K562 (cell line): ENCODE measurements around the gene PLXNA2. TPM values are rescaled to one million over a fixed set of nuclear protein-coding genes. Genes with fewer than 3 reads are reported as not detected.

Source experiments
- ATAC-seq: fragments of 200-7000 bp; cut with Tn5 transposase; 3 replicates; pipeline ENCODE4 v1.9.1; 2020; ENCODE audit warnings: moderate library complexity
- BruUV-seq: library from RNA; stranded (reverse); fragments of 400-500 nt; replicated peaks from 2 replicates; lab custom pipeline; 2021; lab: Mats Ljungman, UMichigan
- CTCF ChIA-PET: fragments of 300-600 bp; formaldehyde crosslinking; extraction: SDS; loops from one replicate; lab custom pipeline; 2021; ENCODE audit warnings: low intra/inter-chr PET ratio; lab: Yijun Ruan, JAX
- POLR2A ChIA-PET: fragments of 300-600, 350-650 bp; sonication (Branson Sonifier 250); formaldehyde crosslinking; extraction: SDS; loops from one replicate; lab custom pipeline; 2021; ENCODE audit warnings: antibody characterized with exemption, inconsistent platforms; lab: Yijun Ruan, JAX
- DNase-seq, 4 experiments: peaks; one replicate each; pipeline versions ENCODE4 v3.0.0 to v3.0.0-alpha.2; 2011 to 2018; ENCODE audit warnings: low spot score in 3 of 4, mixed read lengths in 3 of 4; ENCODE audit errors: extremely low read depth in 1 of 4
- FAIRE-seq: peaks from 2 replicates; lab custom pipeline; 2011; peaks lifted over from hg19 to GRCh38; lab: Jason Lieb, UNC
- H2AFZ ChIP-seq: 2 replicates; pipeline ENCODE4 v1.6.0; 2011; ENCODE audit warnings: low read depth, low read length, control low read depth, inconsistent platforms
- H3K27ac ChIP-seq: fragments of 200-600 bp; 3 replicates; pipeline ENCODE4 v1.8.0; 2011; ENCODE audit warnings: low read depth, mild to moderate bottlenecking, control low read depth, inconsistent platforms, low read length, moderate library complexity, mixed read lengths; ENCODE audit errors: extremely low read depth
- H3K27me3 ChIP-seq, 2 experiments: fragments of 300-600 bp in 1 of 2; 2 replicates in 1 of 2; 3 replicates in 1 of 2; pipeline versions ENCODE4 v1.6.0 to v1.8.0; 2011; ENCODE audit warnings: inconsistent platforms in 2 of 2, low read length in 2 of 2, mild to moderate bottlenecking in 1 of 2, mixed read lengths in 1 of 2, moderate library complexity in 1 of 2; ENCODE audit not compliant: control insufficient read depth in 2 of 2, insufficient read depth in 2 of 2
- H3K36me3 ChIP-seq: fragments of 300-600 bp; 3 replicates; pipeline ENCODE4 v1.8.0; 2011; ENCODE audit warnings: mild to moderate bottlenecking, low read length, inconsistent platforms; ENCODE audit not compliant: control insufficient read depth, insufficient read depth
- H3K4me1 ChIP-seq, 2 experiments: fragments of 200-600 bp in 1 of 2; replicated peaks in 1 of 2; 2 replicates in 1 of 2; 3 replicates in 1 of 2; pipeline versions ENCODE4 v1.5.1 to v1.8.0; 2011; ENCODE audit warnings: inconsistent platforms in 2 of 2, low read length in 2 of 2, mild to moderate bottlenecking in 1 of 2, mixed read lengths in 1 of 2, moderate library complexity in 1 of 2; ENCODE audit not compliant: control insufficient read depth in 2 of 2, insufficient read depth in 2 of 2
- H3K4me2 ChIP-seq: 2 replicates; pipeline ENCODE4 v1.6.1; 2011; ENCODE audit warnings: low read length, control low read depth, inconsistent platforms, mixed read lengths; ENCODE audit not compliant: insufficient read depth
- H3K4me3 ChIP-seq: fragments of 200-600 bp; sonication (generic), shearing (Covaris generic); 2 replicates; pipeline ENCODE4 v1.5.1; 2016; ENCODE audit warnings: control low read depth, inconsistent platforms
- H3K79me2 ChIP-seq: fragments of 200-600 bp; 3 replicates; pipeline ENCODE4 v1.8.0; 2011; ENCODE audit warnings: low read length, inconsistent platforms; ENCODE audit not compliant: control insufficient read depth, insufficient read depth
- H3K9ac ChIP-seq, 2 experiments: 2 replicates each; pipeline versions ENCODE4 v1.6.0 to v1.6.1; 2011; ENCODE audit warnings: low read depth in 2 of 2, low read length in 2 of 2, control low read depth in 1 of 2, inconsistent platforms in 1 of 2, mild to moderate bottlenecking in 1 of 2, mixed read lengths in 1 of 2; ENCODE audit not compliant: insufficient read depth in 1 of 2
- H3K9me1 ChIP-seq: one replicate; pipeline ENCODE4 v1.6.0; 2011; ENCODE audit warnings: inconsistent platforms, mild to moderate bottlenecking, low read length, moderate library complexity; ENCODE audit not compliant: control insufficient read depth, insufficient read depth
- H3K9me3 ChIP-seq: replicated peaks from 2 replicates; pipeline ENCODE4 v1.5.1; 2011; ENCODE audit warnings: low read depth, low read length, inconsistent platforms; ENCODE audit not compliant: control insufficient read depth, insufficient read depth
- H4K20me1 ChIP-seq: replicated peaks from 2 replicates; pipeline ENCODE4 v1.6.1; 2011; ENCODE audit warnings: low read length, inconsistent platforms, mixed read lengths; ENCODE audit not compliant: control insufficient read depth, insufficient read depth
- ELF2 ChIP-seq: fragments of 250-450 bp; sonication (Bioruptor Pico); IDR thresholded peaks from 2 replicates; pipeline ENCODE4 v1.5.0; 2021; ENCODE audit warnings: mild to moderate bottlenecking
- GATAD2B ChIP-seq: fragments of 450-650 bp; IDR thresholded peaks from 2 replicates; pipeline ENCODE4 v1.6.1; 2017; ENCODE audit warnings: mild to moderate bottlenecking, borderline replicate concordance
- HMGXB4 ChIP-seq: sonication (generic); formaldehyde crosslinking; IDR thresholded peaks from 2 replicates; pipeline ENCODE4 v1.8.1; 2023; ENCODE audit warnings: mild to moderate bottlenecking, missing genetic modification reagents
- KLF1 ChIP-seq: fragments of 450-650 bp; IDR thresholded peaks from 2 replicates; pipeline ENCODE4 v1.6.1; 2016; ENCODE audit warnings: missing genetic modification characterization, missing compliant biosample characterization
- SP1 ChIP-seq: sonication (generic); formaldehyde crosslinking; IDR thresholded peaks from 2 replicates; pipeline ENCODE4 v1.8.1; 2022; ENCODE audit warnings: mild to moderate bottlenecking, missing genetic modification reagents
- ZNF274 ChIP-seq: IDR thresholded peaks from 2 replicates; pipeline ENCODE4 v1.6.1; 2011; ENCODE audit warnings: low read depth, mild to moderate bottlenecking, low read length, moderate library complexity, borderline replicate concordance
- ZNF282 ChIP-seq: sonication (generic); formaldehyde crosslinking; IDR thresholded peaks from 2 replicates; pipeline ENCODE4 v1.8.1; 2023; ENCODE audit warnings: missing genetic modification reagents
- WGBS: fragments of 100-300 bp; shearing (Covaris generic); methylation state at CpG from one replicate; pipeline ENCODE4 v1.1.6; 2016; ENCODE audit warnings: low coverage, mixed read lengths; ENCODE audit not compliant: insufficient coverage; ENCODE audit errors: missing lambda C conversion rate; 5-methylcytosine and 5-hydroxymethylcytosine counted together
- in situ Hi-C: fragments of 300-500 bp; cut with MboI; formaldehyde crosslinking; loops from 4 replicates; pipeline ENCODE4 v1.15.0; 2018; ENCODE audit warnings: inconsistent platforms, mixed read lengths
- intact Hi-C: fragments of 100-400 bp; cut with micrococcal nuclease; formaldehyde crosslinking; loops from 2 replicates; pipeline ENCODE4 v1.14.2; 2022
- polyA plus RNA-seq, 8 experiments: library from polyadenylated mRNA; depleted of rRNA in 4 of 8; stranded (reverse) in 5 of 8; unstranded in 3 of 8; fragments of >200 nt; fragmentation: Nextera tagmentation in 2 of 8; fragmentation: Illumina TruSeq in 1 of 8; extraction: Ambion mirVana in 2 of 8; extraction: Trizol in 1 of 8; gene quantifications; 2 replicates each; pipeline versions ENCODE4 v1.2.1 to v1.2.3, GENCODE V29; 2011 to 2014; ENCODE audit warnings: inconsistent platforms in 1 of 8, missing spikeins in 1 of 8
- total RNA-seq, 7 experiments: library from RNA; depleted of rRNA in 6 of 7; stranded (reverse); fragments of >200 nt in 6 of 7; fragmentation: Illumina TruSeq in 2 of 7; extraction: Trizol in 2 of 7; gene quantifications; 2 replicates each; pipeline versions ENCODE4 v1.2.1 to v1.2.3, GENCODE V29; 2011 to 2021; ENCODE audit warnings: low replicate concordance in 1 of 7

PLXNA2 gene
- total and polyA plus RNA-seq, 9 of the 15 experiments (the other 6 are each of a cell fraction or from before 2014, with no cell fraction given), result 0.01 to 1.3 (median 0.32) TPM

GRCh38 chr1:208150833-208151458 lies 93.2 kb downstream of the PLXNA2 start:
- no peak overlapping the region for H3K4me3 ChIP-seq
- peaks cover 19 to 26% of the 10 kb centered on the region in 2 experiments; a peak in 4 of 5 replicates for H3K27me3 ChIP-seq
- H3K27ac ChIP-seq, result no peak overlapping the region
- 6% methylated on average over 6 of the region's 6 CpGs for WGBS
- no peaks in the 10 kb centered on the region for H3K79me2 ChIP-seq
- 0 out of 2 replicates have a peak, but pooled peaks cover 7% of the 10 kb centered on the region for H4K20me1 ChIP-seq
- DNase-seq (no peak), FAIRE-seq (no peak), ATAC-seq (no peak)
- no peak overlapping the region for H3K9ac ChIP-seq
- POLR2A ChIA-PET, result interaction anchor here (1.0 to 2.2 kb wide), 6 partner anchors 9 to 71 kb away, joined by 3 to 14 read pairs (median 4); no protein-coding TSS in a partner anchor
- H3K9me1 ChIP-seq, result no peaks in the 10 kb centered on the region
- no peaks in the 10 kb centered on the region for H3K36me3 ChIP-seq
- BruUV-seq, result no TSS peak
- CTCF ChIA-PET, result no interaction called here
- no peak overlapping the region for H3K4me2 ChIP-seq
- in situ Hi-C loops, result no loop called here
- H3K4me1 ChIP-seq, result no peaks in the 10 kb centered on the region; a peak in 1 of 5 replicates
- intact Hi-C loops, result no loop called here
- no peak overlapping the region for H2AFZ ChIP-seq
- TF ChIP-seq SP1 (no peak), HMGXB4 (CRISPR knock-in tag) (no peak), KLF1 (tag) (no peak), ELF2 (no peak), ZNF282 (CRISPR knock-in tag) (no peak), GATAD2B (no peak), ZNF274 (no peak)
- no peaks in the 10 kb centered on the region for H3K9me3 ChIP-seq
